Uterus (tissue), 2 donors: ENCODE data around the gene IRF9.

Source experiments
- CTCF ChIP-seq, 4 experiments: fragments of 200-600 bp in 2 of 4; fragments of 450-650 bp in 2 of 4; sonication (generic) in 2 of 4; IDR thresholded peaks; one replicate each; pipeline ENCODE4 v1.5.1; 2016 to 2019; ENCODE audit warnings: antibody characterized with exemption in 4 of 4, mild to moderate bottlenecking in 2 of 4, moderate library complexity in 1 of 4
- POLR2A ChIP-seq, 2 donors: fragments of 450-650 bp; IDR thresholded peaks; one replicate each; pipeline ENCODE4 v1.6.1; 2016; ENCODE audit warnings: antibody characterized with exemption in 2 of 2, mild to moderate bottlenecking in 1 of 2, moderate library complexity in 1 of 2

- TF ChIP-seq POLR2A (IDR thresholded peaks at IDR 0.05) (no peak), CTCF (IDR thresholded peaks at IDR 0.05) (no peak)
Observed at GRCh38 chr14:24207104-24207551, 46.1 kb downstream of the IRF9 start.
